ENCODE results near the gene LSM2. TPM values are rescaled to one million over a fixed set of nuclear protein-coding genes. Genes with fewer than 3 reads are reported as not detected.
A peak's percentile ranks its signal among the peaks of the same experiment; 100 is the strongest.

Gene LSM2
- polyA plus RNA-seq, 1 experiment = 34.2 TPM

GRCh38 chr6:31831350-31832215 is 24.8 kb upstream of the LSM2 start:
- TF ChIP-seq CTCF (IDR thresholded peaks at IDR 0.05; ENCODE audit: low read depth, low read length) = no peak
- ChIA-PET POLR2A (interaction anchor here (0.7 kb wide), 1 partner anchor 18 kb away, joined by 5 read pairs; no protein-coding TSS in a partner anchor), CTCF (interaction anchor here (0.7 to 2.5 kb wide), 11 partner anchors 24 to 464 kb away, joined by 3 to 20 read pairs (median 6); partner anchors contain the start of genes APOM, DDAH2 and LY6G5C)
- H3K27me3 ChIP-seq (ENCODE audit: control insufficient read depth, insufficient read depth, low read length) = no peaks in the 10 kb centered on the region
- DNase-seq (ENCODE audit: low read depth, low spot score) = no peak
- H3K27ac ChIP-seq (ENCODE audit: low read depth, low read length) = no peak overlapping the region
- no peak overlapping the region; the same call in 1 of the 2 replicates for H3K4me3 ChIP-seq (ENCODE audit: low read depth, low read length)
- no peaks in the 10 kb centered on the region for H3K9me3 ChIP-seq (ENCODE audit: control insufficient read depth, insufficient read depth, low read length)

- TF ChIP-seq CTCF (IDR thresholded peaks at IDR 0.05; ENCODE audit: low read depth, low read length) = no peak
- ChIA-PET POLR2A (interaction anchor here (0.7 to 1.1 kb wide), 3 partner anchors 17 to 78 kb away, joined by 4 to 12 read pairs (median 5); partner anchors contain the start of gene NEU1), CTCF (interaction anchor here (0.6 to 2.5 kb wide), 12 partner anchors 33 to 261 kb away, joined by 3 to 20 read pairs (median 6); partner anchors contain the start of genes APOM, DDAH2, GPANK1 and LY6G5C)
- Histone ChIP-seq H3K27me3 (ENCODE audit: control insufficient read depth, insufficient read depth, low read length) (no peaks in the 10 kb centered on the region), H3K4me3 (ENCODE audit: low read depth, low read length) (peak overlapping the region; percentile 64), H3K27ac (ENCODE audit: low read depth, low read length) (no peak overlapping the region), H3K9me3 (ENCODE audit: control insufficient read depth, insufficient read depth, low read length) (no peaks in the 10 kb centered on the region)
- DNase-seq (ENCODE audit: low read depth, low spot score) = no peak
Observed at GRCh38 chr6:31830886-31831335, 24.1 kb upstream of the LSM2 start.

GRCh38 chr6:31829633-31830283 is 23.0 kb upstream of the LSM2 start:
- Histone ChIP-seq H3K27me3 (ENCODE audit: control insufficient read depth, insufficient read depth, low read length) (no peaks in the 10 kb centered on the region), H3K27ac (ENCODE audit: low read depth, low read length) (no peak overlapping the region), H3K4me3 (ENCODE audit: low read depth, low read length) (peak overlapping the region; percentile 64), H3K9me3 (ENCODE audit: control insufficient read depth, insufficient read depth, low read length) (no peaks in the 10 kb centered on the region)
- POLR2A ChIA-PET = interaction anchor here (0.6 to 1.5 kb wide), 8 partner anchors 15 to 1142 kb away, joined by 3 to 14 read pairs (median 6); partner anchors contain the start of genes HSPA1A, HSPA1L, NEU1 and VARS1
- CTCF ChIA-PET = interaction anchor here (0.6 to 2.5 kb wide), 26 partner anchors 9 to 375 kb away, joined by 3 to 20 read pairs (median 6); partner anchors contain the start of genes DDAH2, DXO, GPANK1 and HSPA1A
- no peak for DNase-seq (ENCODE audit: low read depth, low spot score)
- peak; percentile 38 for TF ChIP-seq CTCF (IDR thresholded peaks at IDR 0.05; ENCODE audit: low read depth, low read length)

- Histone ChIP-seq H3K4me3 (ENCODE audit: low read depth, low read length) (peak within 1 kb of the TSS; percentile 79), H3K27ac (ENCODE audit: low read depth, low read length) (peak within 1 kb of the TSS; percentile 90), H3K9me3 (ENCODE audit: control insufficient read depth, insufficient read depth, low read length) (no peaks in the 10 kb centered on the region), H3K27me3 (ENCODE audit: control insufficient read depth, insufficient read depth, low read length) (no peaks in the 10 kb centered on the region)
- peak; percentile 99 for DNase-seq (ENCODE audit: low read depth, low spot score)
- ChIA-PET CTCF (interaction anchor here (0.6 to 1.2 kb wide), 2 partner anchors 58 to 178 kb away, joined by 3 read pairs; no protein-coding TSS in a partner anchor), POLR2A (interaction anchor here (0.5 to 2.3 kb wide), 37 partner anchors 8 to 281 kb away, joined by 3 to 53 read pairs (median 4); partner anchors contain the start of genes ABHD16A, ATP6V1G2, BAG6 and C6orf47)
- TF ChIP-seq CTCF (IDR thresholded peaks at IDR 0.05; ENCODE audit: low read depth, low read length) = no peak
Observed at GRCh38 chr6:31827286-31828079, 20.7 kb upstream of the LSM2 start, which contains the start of gene HSPA1B. HSPA1B (plus strand) TSS chr6:31827738; CDS start chr6:31827951, 213 bp downstream.
